CD4-positive, alpha-beta T cell (primary cell): Measurements from ENCODE around the gene OR2J3. TPM values are rescaled to one million over a fixed set of nuclear protein-coding genes. Genes with fewer than 3 reads are reported as not detected.
A peak's percentile ranks its signal among the peaks of the same experiment; 100 is the strongest.
"Not testable (repeated sequence)": the region's sequence is repeated elsewhere in the genome, so short reads cannot be mapped to it uniquely, and the experiment has no call there.

Experiments used
- ATAC-seq: fragments of 200-7000 bp; cut with Tn5 transposase; one replicate; pipeline ENCODE4 v1.10.0; 2022; ENCODE audit warnings: mild to moderate bottlenecking; ENCODE audit not compliant: poor library complexity
- CTCF ChIA-PET: fragments of 350-600 bp; sonication (Branson Sonifier 250); formaldehyde crosslinking; loops from one replicate; lab custom pipeline; 2021; ENCODE audit warnings: antibody characterized with exemption, inconsistent platforms; lab: Charles Lee
- POLR2A ChIA-PET: fragments of 350-600 bp; sonication (Branson Sonifier 250); formaldehyde crosslinking; loops from one replicate; lab custom pipeline; 2021; ENCODE audit warnings: antibody characterized with exemption, inconsistent platforms; lab: Charles Lee
- DNase-seq, 14 experiments: peaks; one replicate each; pipeline ENCODE4 v3.0.0-alpha.2; 2013 to 2020; ENCODE audit warnings: mixed read lengths in 2 of 14
- H3K27ac ChIP-seq, 2 donors: one replicate each; pipeline versions ENCODE4 v1.5.1 to v1.7.0; 2013; ENCODE audit warnings: low read length in 2 of 2, low read depth in 1 of 2, mild to moderate bottlenecking in 1 of 2
- H3K27me3 ChIP-seq, 2 experiments: 1 replicate in 1 of 2; 2 replicates in 1 of 2; pipeline versions ENCODE4 v1.6.1 to v1.7.0; 2013; ENCODE audit warnings: low read length in 2 of 2, control low read depth in 1 of 2, mild to moderate bottlenecking in 1 of 2, moderate library complexity in 1 of 2; ENCODE audit not compliant: insufficient read depth in 2 of 2, control insufficient read depth in 1 of 2
- H3K36me3 ChIP-seq: one replicate; pipeline ENCODE4 v1.6.1; 2013; ENCODE audit warnings: low read length, control low read depth; ENCODE audit not compliant: insufficient read depth
- H3K4me1 ChIP-seq: one replicate; pipeline ENCODE4 v1.6.1; 2013; ENCODE audit warnings: low read length, control low read depth; ENCODE audit not compliant: insufficient read depth
- H3K4me3 ChIP-seq: one replicate; pipeline ENCODE4 v1.5.1; 2013; ENCODE audit warnings: mild to moderate bottlenecking, low read length, moderate library complexity
- H3K9me3 ChIP-seq, 2 experiments: 1 replicate in 1 of 2; 2 replicates in 1 of 2; pipeline versions ENCODE4 v1.6.1 to v1.7.0; 2013; ENCODE audit warnings: low read length in 2 of 2, mild to moderate bottlenecking in 2 of 2, control low read depth in 1 of 2, moderate library complexity in 1 of 2; ENCODE audit not compliant: control insufficient read depth in 1 of 2, insufficient read depth in 1 of 2
- H3K27ac Mint-ChIP-seq: one replicate; pipeline ENCODE4 v1.8.0; 2020; ENCODE audit warnings: mixed read lengths
- H3K27me3 Mint-ChIP-seq: one replicate; pipeline ENCODE4 v1.8.0; 2021; ENCODE audit warnings: mixed read lengths
- H3K36me3 Mint-ChIP-seq: one replicate; pipeline ENCODE4 v1.8.0; 2021; ENCODE audit warnings: low read depth, mixed read lengths
- H3K4me1 Mint-ChIP-seq: one replicate; pipeline ENCODE4 v1.8.0; 2021; ENCODE audit warnings: low read depth, mixed read lengths
- H3K4me3 Mint-ChIP-seq: one replicate; pipeline ENCODE4 v1.8.0; 2020; ENCODE audit warnings: mild to moderate bottlenecking, mixed read lengths
- H3K9me3 Mint-ChIP-seq: one replicate; pipeline ENCODE4 v1.8.0; 2020; ENCODE audit warnings: mixed read lengths
- CTCF ChIP-seq: fragments of 200-600 bp; IDR thresholded peaks from one replicate; pipeline ENCODE4 v1.8.0; 2022; ENCODE audit warnings: antibody characterized with exemption, mild to moderate bottlenecking
- intact Hi-C, 2 experiments: fragments of 100-400 bp; cut with DNase I in 1 of 2; cut with micrococcal nuclease in 1 of 2; formaldehyde crosslinking; loops; one replicate each; pipeline versions ENCODE4 v1.15.1 to v1.9.0; 2023 to 2025; cut with DNase I, micrococcal nuclease
- total RNA-seq, 174 experiments: library from RNA in 2 of 174; stranded (reverse) in 2 of 174; gene quantifications; one replicate each; pipeline ENCODE4 v1.2.3 and lab custom pipeline; 2021 to 2026

The OR2J3 gene
- total RNA-seq, 2 experiments from 2014 or later = not detected

- Histone ChIP-seq H3K36me3 (no peaks in the 10 kb centered on the region), H3K4me3 (no peak overlapping the region), H3K9me3 (peaks cover 0 to 3% of the 10 kb centered on the region in 2 experiments), H3K4me1 (no peaks in the 10 kb centered on the region), H3K27me3 (peaks cover 9 to 18% of the 10 kb centered on the region in 2 experiments), H3K27ac (no peak overlapping the region)
- no peak overlapping the region for H3K4me3 Mint-ChIP-seq
- no peaks in the 10 kb centered on the region for H3K36me3 Mint-ChIP-seq
- no peak overlapping the region for H3K27ac Mint-ChIP-seq
- TF ChIP-seq CTCF = no peak
- no peaks in the 10 kb centered on the region for H3K4me1 Mint-ChIP-seq
- ChIA-PET POLR2A (no interaction called here), CTCF (no interaction called here)
- peak in 3 of 14 experiments; percentile 4 to 17 (median 5) for DNase-seq
- peaks cover 51% of the 10 kb centered on the region for H3K27me3 Mint-ChIP-seq
- ATAC-seq = no peak
- intact Hi-C loops = no loop called here
- no peaks in the 10 kb centered on the region for H3K9me3 Mint-ChIP-seq
Measured at GRCh38 chr6:29112135-29112534, 4.3 kb downstream of the OR2J3 start.

DNA sequence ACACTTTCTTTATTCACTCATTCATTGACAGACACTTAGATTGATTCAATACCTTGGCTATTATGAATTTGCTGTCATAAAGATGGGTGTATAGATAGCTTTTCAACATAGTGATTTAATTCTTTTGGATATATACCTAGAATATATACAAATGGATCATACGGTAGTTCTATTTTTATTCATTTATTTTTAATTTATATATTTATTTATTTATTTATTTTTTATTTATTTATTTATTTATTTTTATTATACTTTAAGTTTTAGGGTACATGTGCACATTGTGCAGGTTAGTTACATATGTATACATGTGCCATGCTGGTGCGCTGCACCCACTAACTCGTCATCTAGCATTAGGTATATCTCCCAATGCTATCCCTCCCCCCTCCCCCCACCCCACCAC is 7.1 kb downstream of the OR2J3 start:
- DNase-seq, POLR2A ChIA-PET, ATAC-seq, H3K4me1 Mint-ChIP-seq, H3K9me3 ChIP-seq, H3K36me3 Mint-ChIP-seq, H3K4me3 Mint-ChIP-seq, H3K4me1 ChIP-seq, H3K27ac ChIP-seq, intact Hi-C loops, H3K27ac Mint-ChIP-seq, H3K4me3 ChIP-seq, H3K9me3 Mint-ChIP-seq, H3K36me3 ChIP-seq: not testable (repeated sequence)
- H3K27me3 Mint-ChIP-seq = peaks cover 56% of the 10 kb centered on the region
- CTCF ChIA-PET = interaction anchor here (0.6 kb wide), 1 partner anchor 59 kb away, joined by 3 read pairs; no protein-coding TSS in a partner anchor
- peaks cover 9 to 15% of the 10 kb centered on the region in 2 experiments for H3K27me3 ChIP-seq

DNA sequence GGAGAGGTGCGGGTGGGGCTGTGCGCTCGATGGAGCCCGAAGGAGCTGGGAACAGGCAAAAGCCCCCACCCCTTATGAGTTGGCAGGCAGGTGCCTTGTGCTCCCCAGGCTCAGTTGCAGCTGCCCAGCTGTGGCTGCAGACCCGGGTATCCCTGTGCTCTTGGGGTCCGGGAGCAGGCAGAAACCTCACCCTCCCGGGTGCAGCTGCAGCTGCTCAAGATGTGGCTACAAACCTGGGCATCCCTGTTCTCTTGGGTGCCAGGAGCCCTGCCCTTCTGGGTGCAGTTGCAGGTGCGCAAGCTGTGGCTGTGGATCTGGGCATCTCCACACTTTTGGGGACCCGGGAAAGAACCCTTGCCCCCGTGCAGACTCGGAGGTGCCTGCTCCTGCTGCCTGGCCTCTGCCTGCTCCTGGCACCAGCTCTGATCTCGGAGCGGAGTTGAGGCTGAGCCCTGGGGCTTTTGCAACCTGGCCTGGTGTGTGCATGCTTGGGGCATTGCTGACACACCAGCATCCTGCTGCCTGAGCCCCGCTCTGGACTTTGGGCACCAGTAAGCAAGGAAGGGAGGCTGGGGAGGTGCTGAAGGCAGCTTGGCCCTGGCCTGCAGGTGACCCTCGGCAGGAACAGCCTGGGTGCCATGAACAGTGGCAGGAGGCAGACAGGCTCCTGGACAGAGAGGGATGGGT is 21.6 kb downstream of the OR2J3 start:
- H3K36me3 ChIP-seq = no peaks in the 10 kb centered on the region
- ChIA-PET CTCF (no interaction called here), POLR2A (no interaction called here)
- no peak for DNase-seq
- peaks cover 0 to 9% of the 10 kb centered on the region in 2 experiments for H3K9me3 ChIP-seq
- Mint-ChIP-seq H3K4me1 (no peaks in the 10 kb centered on the region), H3K4me3 (no peak overlapping the region), H3K9me3 (no peaks in the 10 kb centered on the region), H3K27me3 (peaks cover 47% of the 10 kb centered on the region), H3K27ac (no peak overlapping the region), H3K36me3 (no peaks in the 10 kb centered on the region)
- no peak overlapping the region for H3K27ac ChIP-seq
- H3K4me3 ChIP-seq = no peak overlapping the region
- no peaks in the 10 kb centered on the region for H3K4me1 ChIP-seq
- peaks cover 0 to 16% of the 10 kb centered on the region in 2 experiments for H3K27me3 ChIP-seq
- TF ChIP-seq CTCF = no peak
- no peak for ATAC-seq
- intact Hi-C loops = no loop called here

- ChIA-PET CTCF (no interaction called here), POLR2A (no interaction called here)
- Mint-ChIP-seq H3K4me3 (no peak overlapping the region), H3K9me3 (no peaks in the 10 kb centered on the region), H3K27me3 (peaks cover 49% of the 10 kb centered on the region), H3K36me3 (no peaks in the 10 kb centered on the region), H3K4me1 (no peaks in the 10 kb centered on the region), H3K27ac (no peak overlapping the region)
- Histone ChIP-seq H3K27ac (no peak overlapping the region), H3K9me3 (peaks cover 0 to 9% of the 10 kb centered on the region in 2 experiments), H3K27me3 (peaks cover 2 to 16% of the 10 kb centered on the region in 2 experiments), H3K4me3 (no peak overlapping the region), H3K36me3 (no peaks in the 10 kb centered on the region), H3K4me1 (no peaks in the 10 kb centered on the region)
- no peak for TF ChIP-seq CTCF
- intact Hi-C loops = no loop called here
- ATAC-seq (no peak), DNase-seq (no peak)
Measured at GRCh38 chr6:29130644-29131043, 22.8 kb downstream of the OR2J3 start.
